Measurements from ENCODE around the gene KNTC1.

DNA sequence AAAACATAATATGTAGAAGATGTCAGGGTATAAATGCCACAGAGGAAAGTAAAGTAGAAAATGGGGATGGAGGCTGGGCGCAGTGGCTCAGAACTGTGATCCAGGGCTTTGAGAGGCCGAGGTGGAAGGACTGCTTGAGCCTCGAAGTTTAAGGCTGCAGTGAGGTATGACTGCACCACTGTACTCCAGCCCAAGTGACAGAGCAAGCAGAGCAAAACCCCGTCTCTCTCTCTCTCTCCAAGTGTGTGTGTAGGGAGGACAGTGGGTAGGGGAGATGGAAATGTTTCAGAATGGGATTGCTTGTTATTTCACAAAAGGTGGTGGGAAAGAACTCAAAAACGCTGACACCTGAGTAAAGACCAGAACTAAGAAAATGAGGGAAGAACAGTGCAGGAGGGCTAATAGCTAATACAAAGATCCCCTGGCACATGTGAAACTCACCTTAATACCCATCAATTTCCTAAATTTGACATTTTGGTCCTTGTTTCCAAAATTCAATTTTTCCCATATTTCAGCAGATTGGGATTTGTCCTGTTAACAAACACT, 20.6 kb upstream of the KNTC1 start:
- TF ChIP-seq POLR2A (IDR thresholded peaks at IDR 0.05; ENCODE audit: low read length), result no peak
- TF ChIP-seq GATA1 (IDR thresholded peaks at IDR 0.05; ENCODE audit: low read depth, low read length), result no peak
